Left ventricle myocardium inferior (tissue), 1 donor: ENCODE data around the gene TRDMT1. TPM values are rescaled to one million over a fixed set of nuclear protein-coding genes. Genes with fewer than 3 reads are reported as not detected.

Experiments used
- DNase-seq: peaks from one replicate; pipeline ENCODE4 v3.0.0-alpha.2; 2020
- H3K27ac ChIP-seq: fragments of 200-600 bp; replicated peaks from 2 replicates; pipeline ENCODE4 v1.8.0; 2021
- H3K27me3 ChIP-seq: fragments of 200-600 bp; 2 replicates; pipeline ENCODE4 v1.8.0; 2021; ENCODE audit warnings: low read depth
- H3K36me3 ChIP-seq: fragments of 200-600 bp; 2 replicates; pipeline ENCODE4 v1.8.0; 2021
- H3K4me1 ChIP-seq: fragments of 200-600 bp; 2 replicates; pipeline ENCODE4 v1.8.0; 2021
- H3K4me3 ChIP-seq: fragments of 200-600 bp; 2 replicates; pipeline ENCODE4 v1.8.0; 2021; ENCODE audit warnings: mild to moderate bottlenecking, moderate library complexity
- H3K9me3 ChIP-seq: fragments of 200-600 bp; replicated peaks from 2 replicates; pipeline ENCODE4 v1.8.0; 2021
- intact Hi-C: fragments of 100-400 bp; cut with micrococcal nuclease; formaldehyde crosslinking; loops from one replicate; pipeline ENCODE4 v1.11.0; 2022
- long read RNA-seq: library from polyadenylated mRNA; unstranded; transcript quantifications from one replicate; pipeline ENCODE4 v2.0.0, GENCODE V29; 2021
- total RNA-seq: library from RNA; stranded (reverse); fragmentation: NEBNext Ultra II Directional; extraction: Animal tissue kit (Norgen Biotek cat#: 25700); gene quantifications from one replicate; pipeline ENCODE4 v1.2.1, GENCODE V29; 2021
- TF ChIP-seq, protein P1 (sequence below): fragments of 200-600 bp; IDR thresholded peaks from 2 replicates; pipeline ENCODE4 v1.8.0; 2021; ENCODE audit warnings: antibody characterized with exemption, mild to moderate bottlenecking, borderline replicate concordance
- donor health status: DM: no; HTN: yes; CAD: no; lungs with severe emphysema.

The TRDMT1 gene, protein sequence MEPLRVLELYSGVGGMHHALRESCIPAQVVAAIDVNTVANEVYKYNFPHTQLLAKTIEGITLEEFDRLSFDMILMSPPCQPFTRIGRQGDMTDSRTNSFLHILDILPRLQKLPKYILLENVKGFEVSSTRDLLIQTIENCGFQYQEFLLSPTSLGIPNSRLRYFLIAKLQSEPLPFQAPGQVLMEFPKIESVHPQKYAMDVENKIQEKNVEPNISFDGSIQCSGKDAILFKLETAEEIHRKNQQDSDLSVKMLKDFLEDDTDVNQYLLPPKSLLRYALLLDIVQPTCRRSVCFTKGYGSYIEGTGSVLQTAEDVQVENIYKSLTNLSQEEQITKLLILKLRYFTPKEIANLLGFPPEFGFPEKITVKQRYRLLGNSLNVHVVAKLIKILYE
- total RNA-seq = 4.0 TPM
- long read RNA-seq, partial matches to known transcripts = 0 of 9 reads
- long read RNA-seq, other reads (novel, unspliced or antisense) = 5 of 9 reads

DNA sequence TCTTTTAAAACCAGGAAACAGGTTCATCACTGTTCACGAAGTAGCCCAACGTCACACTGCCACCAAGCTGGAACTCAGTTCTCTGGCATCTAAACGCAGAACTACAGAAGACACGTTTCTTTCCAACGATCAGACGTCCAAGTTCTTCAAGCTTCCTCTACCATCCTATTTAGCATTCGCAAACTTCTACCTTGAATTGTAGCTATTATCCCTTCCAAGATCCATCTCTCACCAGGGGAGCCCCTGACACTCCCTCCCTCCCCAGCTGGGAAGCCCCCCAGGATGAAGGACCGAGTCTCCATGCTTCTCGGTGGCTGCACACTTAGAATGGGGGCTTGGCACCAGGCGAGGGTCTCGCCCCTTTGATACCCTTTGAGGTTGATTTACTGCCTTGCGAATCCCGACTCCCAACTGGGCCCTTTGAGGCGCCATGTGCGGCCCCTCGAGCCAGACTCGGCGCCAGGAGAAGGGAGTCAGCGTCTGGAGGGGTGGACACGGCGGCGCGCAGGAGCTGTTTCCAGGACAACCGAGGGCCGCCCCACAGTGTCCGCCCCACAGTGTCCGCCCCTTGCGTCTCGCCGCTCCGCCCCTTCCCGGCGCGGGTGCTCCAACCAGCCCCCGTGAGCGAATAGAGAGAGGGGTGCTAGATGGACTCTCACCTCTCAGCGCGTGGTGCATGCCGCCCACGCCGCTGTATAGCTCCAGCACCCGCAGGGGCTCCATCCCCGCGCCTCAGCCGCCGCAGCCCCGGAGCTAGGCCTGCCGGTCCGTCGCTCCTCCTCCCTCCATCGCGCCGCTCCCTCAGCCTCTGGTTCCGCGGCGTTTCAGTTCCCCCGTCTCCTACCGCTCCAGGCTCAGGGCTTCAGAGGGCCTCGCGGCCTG is at the start of gene TRDMT1:
Gene TRDMT1, minus strand, starts transcription at position 761 of the 882 bp plus-strand sequence. Its CDS starts 38 bp downstream, at position 723.
- Histone ChIP-seq H3K27ac (peak within 1 kb of the TSS; percentile 98), H3K9me3 (no peaks in the 10 kb centered on the region), H3K4me3 (peak within 1 kb of the TSS; percentile 76), H3K4me1 (peaks cover 30% of the 10 kb centered on the region), H3K27me3 (no peaks in the 10 kb centered on the region), H3K36me3 (no peaks in the 10 kb centered on the region)
- intact Hi-C loops = no loop called here
- peak; percentile 87 for DNase-seq
- TF ChIP-seq, protein P1, sequence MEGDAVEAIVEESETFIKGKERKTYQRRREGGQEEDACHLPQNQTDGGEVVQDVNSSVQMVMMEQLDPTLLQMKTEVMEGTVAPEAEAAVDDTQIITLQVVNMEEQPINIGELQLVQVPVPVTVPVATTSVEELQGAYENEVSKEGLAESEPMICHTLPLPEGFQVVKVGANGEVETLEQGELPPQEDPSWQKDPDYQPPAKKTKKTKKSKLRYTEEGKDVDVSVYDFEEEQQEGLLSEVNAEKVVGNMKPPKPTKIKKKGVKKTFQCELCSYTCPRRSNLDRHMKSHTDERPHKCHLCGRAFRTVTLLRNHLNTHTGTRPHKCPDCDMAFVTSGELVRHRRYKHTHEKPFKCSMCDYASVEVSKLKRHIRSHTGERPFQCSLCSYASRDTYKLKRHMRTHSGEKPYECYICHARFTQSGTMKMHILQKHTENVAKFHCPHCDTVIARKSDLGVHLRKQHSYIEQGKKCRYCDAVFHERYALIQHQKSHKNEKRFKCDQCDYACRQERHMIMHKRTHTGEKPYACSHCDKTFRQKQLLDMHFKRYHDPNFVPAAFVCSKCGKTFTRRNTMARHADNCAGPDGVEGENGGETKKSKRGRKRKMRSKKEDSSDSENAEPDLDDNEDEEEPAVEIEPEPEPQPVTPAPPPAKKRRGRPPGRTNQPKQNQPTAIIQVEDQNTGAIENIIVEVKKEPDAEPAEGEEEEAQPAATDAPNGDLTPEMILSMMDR = no peak

DNA sequence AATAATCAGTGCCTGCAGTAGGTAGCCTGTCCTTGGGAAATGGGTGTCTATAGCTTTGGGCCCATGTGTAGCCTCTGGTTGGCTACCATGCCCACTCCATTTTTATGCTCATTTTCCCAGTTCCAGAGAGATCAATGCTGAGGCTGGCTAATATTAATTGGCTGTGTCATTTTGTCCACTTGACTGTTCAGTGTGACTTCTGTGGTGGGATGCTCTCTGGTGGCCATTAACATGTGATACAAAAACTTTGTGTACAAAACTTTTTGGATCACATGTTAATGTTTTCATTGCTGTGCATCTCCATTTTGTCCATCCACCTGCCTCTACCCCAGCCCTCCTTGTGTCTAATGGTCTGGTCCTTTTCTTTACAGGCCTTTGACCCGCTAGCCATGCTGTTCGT is 49.3 kb upstream of the TRDMT1 start:
- Histone ChIP-seq H3K27ac (no peak overlapping the region), H3K9me3 (peaks cover 10% of the 10 kb centered on the region), H3K27me3 (no peaks in the 10 kb centered on the region), H3K36me3 (no peaks in the 10 kb centered on the region), H3K4me1 (no peaks in the 10 kb centered on the region), H3K4me3 (no peak overlapping the region)
- TF ChIP-seq, protein P1 = peak; percentile 37
- no peak for DNase-seq
- intact Hi-C loops = loop anchor here (10.0 kb wide), 1 partner anchor 356 kb away; no protein-coding TSS in a partner anchor

DNA sequence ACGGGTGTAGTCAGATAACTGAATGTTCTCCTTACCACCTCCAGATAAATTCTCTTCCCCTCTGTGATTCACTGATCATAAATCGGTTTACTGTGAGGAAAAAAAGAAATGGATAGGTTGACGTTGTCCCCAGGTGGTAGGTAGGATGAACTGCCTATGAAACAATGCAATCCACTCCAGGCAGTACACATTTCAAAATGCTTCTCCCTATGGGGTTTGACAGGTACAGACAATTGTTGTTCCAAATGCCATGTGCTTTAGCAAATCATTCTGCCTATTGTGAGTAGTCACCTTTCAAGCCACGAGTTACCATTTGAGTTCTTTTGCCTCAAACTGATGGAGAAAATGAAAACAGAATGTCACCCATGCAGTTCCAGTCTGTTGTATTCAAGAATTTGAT is 48.3 kb upstream of the TRDMT1 start:
- TF ChIP-seq, protein P1 = peak; percentile 17
- no peaks in the 10 kb centered on the region for H3K4me1 ChIP-seq
- intact Hi-C loops = loop anchor here (10.0 kb wide), 1 partner anchor 355 kb away; no protein-coding TSS in a partner anchor
- peaks cover 10% of the 10 kb centered on the region for H3K9me3 ChIP-seq
- H3K27ac ChIP-seq = no peak overlapping the region
- DNase-seq = no peak
- H3K36me3 ChIP-seq = no peaks in the 10 kb centered on the region
- H3K4me3 ChIP-seq = no peak overlapping the region
- no peaks in the 10 kb centered on the region for H3K27me3 ChIP-seq

DNA sequence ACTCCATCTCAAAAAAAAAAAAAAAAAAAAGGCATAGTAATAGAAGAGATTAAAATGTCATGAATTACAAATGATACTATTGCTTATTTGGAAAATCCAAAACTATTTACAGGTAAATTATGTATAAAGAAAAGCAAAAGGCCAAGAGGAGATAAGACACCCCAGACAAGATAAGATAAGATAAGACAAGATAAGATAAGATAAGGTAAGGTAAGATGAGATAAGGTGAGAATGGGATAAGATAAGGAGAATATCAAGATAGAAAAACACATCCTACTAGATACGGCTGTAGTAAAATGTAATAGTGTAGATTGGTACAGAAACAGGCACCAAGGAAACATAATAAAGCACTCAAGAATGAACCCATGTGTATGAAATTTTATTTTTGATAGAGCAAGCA is 47.5 kb upstream of the TRDMT1 start:
- Histone ChIP-seq H3K27me3 (no peaks in the 10 kb centered on the region), H3K4me1 (no peaks in the 10 kb centered on the region), H3K36me3 (no peaks in the 10 kb centered on the region), H3K4me3 (no peak overlapping the region), H3K27ac (no peak overlapping the region), H3K9me3 (peaks cover 10% of the 10 kb centered on the region)
- intact Hi-C loops = no loop called here
- DNase-seq = no peak
- TF ChIP-seq, protein P1 = no peak

DNA sequence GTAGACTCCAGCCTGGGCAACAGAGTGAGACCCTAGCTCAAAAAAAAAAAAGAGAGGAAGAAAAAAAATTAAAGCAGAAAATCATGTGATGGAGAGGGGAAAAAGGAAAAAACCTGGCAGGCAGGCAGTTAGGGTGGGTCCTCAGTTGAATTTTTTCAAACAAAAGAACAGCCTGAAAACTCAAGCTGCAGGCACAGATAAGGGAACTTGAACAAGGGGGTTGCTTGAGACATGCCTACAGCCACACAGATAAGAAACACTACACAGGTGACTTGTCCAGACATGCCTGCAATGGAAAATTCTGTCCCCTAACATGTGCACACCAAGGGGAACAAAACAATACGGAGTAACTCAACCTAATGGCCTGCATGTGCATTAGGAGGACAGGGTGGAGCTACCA is 45.7 kb upstream of the TRDMT1 start:
- TF ChIP-seq, protein P1 = no peak
- Histone ChIP-seq H3K27me3 (no peaks in the 10 kb centered on the region), H3K27ac (no peak overlapping the region), H3K9me3 (peaks cover 10% of the 10 kb centered on the region), H3K4me3 (no peak overlapping the region), H3K4me1 (no peaks in the 10 kb centered on the region), H3K36me3 (no peaks in the 10 kb centered on the region)
- DNase-seq = no peak
- intact Hi-C loops = no loop called here
